Measurements from ENCODE around the gene RPS3A. TPM values are rescaled to one million over a fixed set of nuclear protein-coding genes. Genes with fewer than 3 reads are reported as not detected.
"Not testable (repeated sequence)": the region's sequence is repeated elsewhere in the genome, so short reads cannot be mapped to it uniquely, and the experiment has no call there.

The RPS3A gene
- total and polyA plus RNA-seq, 12 donors = 1,018 to 2,884 (median 1,601) TPM

DNA sequence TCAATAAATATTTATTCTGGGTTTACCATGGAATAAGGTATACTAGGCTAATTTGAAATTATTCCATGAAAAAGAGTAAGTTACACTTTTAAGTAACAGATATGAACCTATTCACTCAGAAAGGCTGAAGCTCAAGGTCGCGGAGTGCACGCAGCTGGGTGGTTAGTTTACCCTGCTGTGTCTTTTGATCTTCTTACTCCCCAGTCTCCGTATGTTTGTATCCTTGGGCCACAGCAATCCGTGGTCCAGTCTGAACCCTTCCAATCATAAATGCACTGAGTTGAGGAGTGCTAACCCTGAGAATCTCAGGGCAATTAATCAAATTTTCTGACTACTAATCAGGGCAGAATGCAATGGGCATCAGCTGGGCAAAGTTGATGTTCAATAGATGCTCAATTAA is 33.9 kb downstream of the RPS3A start:
- TF ChIP-seq POLR2A (IDR thresholded peaks at IDR 0.05) = no peak
- TF ChIP-seq, protein P1, sequence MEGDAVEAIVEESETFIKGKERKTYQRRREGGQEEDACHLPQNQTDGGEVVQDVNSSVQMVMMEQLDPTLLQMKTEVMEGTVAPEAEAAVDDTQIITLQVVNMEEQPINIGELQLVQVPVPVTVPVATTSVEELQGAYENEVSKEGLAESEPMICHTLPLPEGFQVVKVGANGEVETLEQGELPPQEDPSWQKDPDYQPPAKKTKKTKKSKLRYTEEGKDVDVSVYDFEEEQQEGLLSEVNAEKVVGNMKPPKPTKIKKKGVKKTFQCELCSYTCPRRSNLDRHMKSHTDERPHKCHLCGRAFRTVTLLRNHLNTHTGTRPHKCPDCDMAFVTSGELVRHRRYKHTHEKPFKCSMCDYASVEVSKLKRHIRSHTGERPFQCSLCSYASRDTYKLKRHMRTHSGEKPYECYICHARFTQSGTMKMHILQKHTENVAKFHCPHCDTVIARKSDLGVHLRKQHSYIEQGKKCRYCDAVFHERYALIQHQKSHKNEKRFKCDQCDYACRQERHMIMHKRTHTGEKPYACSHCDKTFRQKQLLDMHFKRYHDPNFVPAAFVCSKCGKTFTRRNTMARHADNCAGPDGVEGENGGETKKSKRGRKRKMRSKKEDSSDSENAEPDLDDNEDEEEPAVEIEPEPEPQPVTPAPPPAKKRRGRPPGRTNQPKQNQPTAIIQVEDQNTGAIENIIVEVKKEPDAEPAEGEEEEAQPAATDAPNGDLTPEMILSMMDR (IDR thresholded peaks at IDR 0.05) = no peak
- Histone ChIP-seq H3K27me3 (no peaks in the 10 kb centered on the region), H3K9me3 (replicated peaks in 1 of 3) (no peaks in the 10 kb centered on the region), H3K27ac (no peak overlapping the region), H3K4me3 (no peak overlapping the region), H3K4me1 (replicated peaks in 1 of 2) (no peaks in the 10 kb centered on the region), H3K36me3 (replicated peaks in 1 of 2) (peaks cover 0 to 7% of the 10 kb centered on the region in 2 donors)
- intact Hi-C loops (cut with DNase I) = no loop called here
- no peak for DNase-seq
- 60 to 73% (median 67%) methylated on average over 5 of the region's 5 CpGs for WGBS, 4 donors

DNA sequence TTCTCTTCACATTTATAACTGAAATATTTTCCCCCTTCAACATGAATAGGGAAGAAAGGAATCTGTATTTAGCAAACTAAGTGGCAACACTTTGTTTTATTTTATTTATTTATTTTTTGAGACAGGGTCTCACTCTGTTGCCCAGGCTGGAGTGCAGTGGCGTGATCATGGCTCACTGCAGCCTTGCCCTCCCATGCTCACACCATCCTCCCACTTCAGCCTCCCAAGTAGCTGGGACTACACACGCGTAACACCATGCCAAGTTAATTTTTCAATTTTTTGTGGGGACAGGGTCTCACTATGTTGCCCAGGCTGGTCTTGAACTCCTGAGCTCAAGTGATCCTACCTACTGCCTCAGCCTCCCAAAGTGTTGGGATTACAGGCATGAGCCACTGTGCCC is 36.6 kb downstream of the RPS3A start:
- DNase-seq; H3K4me3 ChIP-seq; H3K27me3 ChIP-seq; intact Hi-C loops (cut with DNase I); H3K4me1 ChIP-seq (replicated peaks in 1 of 2); H3K36me3 ChIP-seq (replicated peaks in 1 of 2); H3K27ac ChIP-seq; H3K9me3 ChIP-seq (replicated peaks in 1 of 3): not testable (repeated sequence)
- WGBS, 4 donors = 94 to 100% (median 96%) methylated on average over 3 of the region's 3 CpGs

DNA sequence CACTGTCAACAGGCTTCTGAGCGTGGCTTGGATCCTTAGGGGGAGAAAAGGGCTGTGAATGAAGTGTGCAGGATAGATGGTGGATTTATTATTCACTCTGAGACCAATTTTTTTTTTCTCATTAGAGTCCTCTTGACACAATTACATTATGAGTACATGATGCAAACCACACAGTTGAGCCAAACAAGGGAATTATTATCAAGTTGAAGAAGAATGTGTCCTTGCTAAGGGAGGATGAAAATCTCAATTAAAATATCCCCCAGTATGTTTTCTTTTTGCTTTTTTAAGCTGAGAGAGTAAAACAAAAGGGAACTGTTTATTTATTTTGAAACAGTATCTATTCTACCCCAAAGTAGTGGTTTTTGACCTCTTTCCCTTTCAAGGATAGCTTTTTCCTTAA is 40.4 kb downstream of the RPS3A start:
- no peak for DNase-seq

DNA sequence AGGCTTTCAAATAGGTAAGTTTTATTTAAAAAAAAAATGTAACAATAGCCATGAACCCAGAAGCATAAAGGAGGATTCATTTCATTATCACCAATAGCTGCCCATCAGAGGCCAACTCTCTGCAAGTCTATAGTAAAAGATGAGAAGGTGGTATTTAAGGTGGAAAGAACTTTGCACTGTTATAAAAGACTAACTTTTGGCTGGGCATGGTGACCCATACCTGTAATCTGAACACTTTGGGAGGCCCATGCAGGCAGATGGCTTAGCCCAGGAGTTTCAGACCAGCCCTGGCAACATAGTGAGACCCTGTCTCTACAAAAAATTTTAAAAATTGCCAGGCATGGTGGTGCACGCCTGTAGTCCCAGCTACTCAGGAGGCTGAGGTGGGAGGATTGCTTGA is 43.3 kb downstream of the RPS3A start:
- H3K27ac ChIP-seq = no peak overlapping the region
- H3K9me3 ChIP-seq (replicated peaks in 1 of 3) = no peaks in the 10 kb centered on the region
- peaks cover 0 to 9% of the 10 kb centered on the region in 2 donors for H3K36me3 ChIP-seq (replicated peaks in 1 of 2)
- intact Hi-C loops (cut with DNase I) = no loop called here
- H3K4me1 ChIP-seq (replicated peaks in 1 of 2) = peaks cover 0 to 4% of the 10 kb centered on the region in 2 donors
- no peaks in the 10 kb centered on the region for H3K27me3 ChIP-seq
- no peak overlapping the region for H3K4me3 ChIP-seq
- no peak for DNase-seq
- no peak for TF ChIP-seq POLR2A (IDR thresholded peaks at IDR 0.05)
- TF ChIP-seq, protein P1 (IDR thresholded peaks at IDR 0.05) = no peak
- WGBS, 4 donors = 100% methylated on average over 1 of the region's 1 CpG

More for the DNA sequence above, 40.4 kb downstream of the RPS3A start:
- H3K27ac ChIP-seq = no peak overlapping the region
- H3K27me3 ChIP-seq = no peaks in the 10 kb centered on the region
- H3K9me3 ChIP-seq (replicated peaks in 1 of 3) = no peaks in the 10 kb centered on the region
- WGBS, 4 donors = 91 to 96% (median 93%) methylated on average over 1 of the region's 1 CpG
- peaks cover 0 to 4% of the 10 kb centered on the region in 2 donors for H3K4me1 ChIP-seq (replicated peaks in 1 of 2)
- TF ChIP-seq, protein P1 (IDR thresholded peaks at IDR 0.05) = no peak
- TF ChIP-seq POLR2A (IDR thresholded peaks at IDR 0.05) = no peak
- intact Hi-C loops (cut with DNase I) = no loop called here
- peaks cover 0 to 6% of the 10 kb centered on the region in 2 donors for H3K36me3 ChIP-seq (replicated peaks in 1 of 2)
- H3K4me3 ChIP-seq = no peak overlapping the region

DNA sequence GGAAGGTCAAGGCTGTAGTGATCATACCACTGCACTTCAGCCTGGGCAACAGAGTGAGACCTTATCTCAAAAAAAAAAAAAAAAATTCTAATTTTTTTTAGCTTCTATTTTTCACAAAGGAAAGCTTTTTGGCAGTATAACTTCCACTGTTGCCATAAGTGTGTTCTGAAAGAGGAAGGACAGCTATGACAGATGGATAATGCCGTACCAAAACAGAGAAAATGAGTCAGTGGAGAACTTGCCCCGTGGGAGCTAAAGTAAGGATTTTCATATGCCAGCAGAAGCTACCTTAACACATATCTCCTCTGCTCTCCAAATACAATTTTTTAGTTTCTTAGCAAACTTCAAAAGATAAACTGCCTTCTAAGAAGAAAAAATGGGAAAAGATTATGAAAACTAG is 43.7 kb downstream of the RPS3A start:
- intact Hi-C loops (cut with DNase I) = no loop called here
- Histone ChIP-seq H3K4me1 (replicated peaks in 1 of 2) (peaks cover 0 to 4% of the 10 kb centered on the region in 2 donors), H3K27ac (no peak overlapping the region), H3K9me3 (replicated peaks in 1 of 3) (no peaks in the 10 kb centered on the region), H3K4me3 (no peak overlapping the region), H3K27me3 (no peaks in the 10 kb centered on the region), H3K36me3 (replicated peaks in 1 of 2) (peaks cover 0 to 11% of the 10 kb centered on the region in 2 donors)
- 29 to 45% (median 41%) methylated on average over 2 of the region's 2 CpGs for WGBS, 4 donors
- no peak for DNase-seq
- TF ChIP-seq, protein P1 (IDR thresholded peaks at IDR 0.05) = no peak
- no peak for TF ChIP-seq POLR2A (IDR thresholded peaks at IDR 0.05)
